Spleen (tissue), 7 donors: ENCODE measurements around the gene ZNF438.
"Not testable (repeated sequence)": the region's sequence is repeated elsewhere in the genome, so short reads cannot be mapped to it uniquely, and the experiment has no call there.

Experiments
- POLR2A ChIP-seq, 3 donors: fragments of 450-650 bp; IDR thresholded peaks; one replicate each; pipeline ENCODE4 v1.5.1; 2017; ENCODE audit warnings: antibody characterized with exemption in 3 of 3, mild to moderate bottlenecking in 1 of 3
- TF ChIP-seq, protein P1 (sequence below), 11 experiments: fragments of 200-600 bp in 7 of 11; fragments of 450-650 bp in 4 of 11; sonication (generic) in 4 of 11; IDR thresholded peaks in 8 of 11; conservative IDR thresholded peaks in 3 of 11; 1 replicate in 7 of 11; 2 replicates in 4 of 11; pipeline versions ENCODE4 v1.4.0 to v1.8.0; 2016 to 2021; ENCODE audit warnings: antibody characterized with exemption in 11 of 11, inconsistent platforms in 4 of 11, mild to moderate bottlenecking in 1 of 11
- donor health status: DM: no; HTN: no; CAD: no; lungs with moderate emphysema.
- donor health status: DM: no; HTN: no; CAD: no.
- donor health status: DM: no; HTN: no; CAD: no.

DNA sequence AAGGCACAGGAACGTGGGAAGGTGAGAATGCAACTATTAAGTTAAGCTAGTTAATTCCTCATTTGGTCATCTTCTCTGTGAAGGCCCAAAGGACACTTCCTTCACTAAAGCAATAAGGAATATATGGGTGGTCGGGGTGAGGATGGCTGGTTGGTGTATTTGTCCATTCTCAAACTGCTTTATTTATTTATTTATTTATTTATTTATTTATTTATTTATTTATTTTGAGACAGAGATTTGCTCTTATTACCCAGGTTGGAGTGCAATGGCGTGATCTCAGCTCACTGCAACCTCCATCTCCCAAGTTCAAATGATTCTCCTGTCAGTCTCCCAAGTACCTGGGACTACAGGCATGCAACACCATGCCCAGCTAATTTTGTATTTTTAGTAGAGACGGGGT is 236.6 kb downstream of the ZNF438 start:
- TF ChIP-seq, protein P1, sequence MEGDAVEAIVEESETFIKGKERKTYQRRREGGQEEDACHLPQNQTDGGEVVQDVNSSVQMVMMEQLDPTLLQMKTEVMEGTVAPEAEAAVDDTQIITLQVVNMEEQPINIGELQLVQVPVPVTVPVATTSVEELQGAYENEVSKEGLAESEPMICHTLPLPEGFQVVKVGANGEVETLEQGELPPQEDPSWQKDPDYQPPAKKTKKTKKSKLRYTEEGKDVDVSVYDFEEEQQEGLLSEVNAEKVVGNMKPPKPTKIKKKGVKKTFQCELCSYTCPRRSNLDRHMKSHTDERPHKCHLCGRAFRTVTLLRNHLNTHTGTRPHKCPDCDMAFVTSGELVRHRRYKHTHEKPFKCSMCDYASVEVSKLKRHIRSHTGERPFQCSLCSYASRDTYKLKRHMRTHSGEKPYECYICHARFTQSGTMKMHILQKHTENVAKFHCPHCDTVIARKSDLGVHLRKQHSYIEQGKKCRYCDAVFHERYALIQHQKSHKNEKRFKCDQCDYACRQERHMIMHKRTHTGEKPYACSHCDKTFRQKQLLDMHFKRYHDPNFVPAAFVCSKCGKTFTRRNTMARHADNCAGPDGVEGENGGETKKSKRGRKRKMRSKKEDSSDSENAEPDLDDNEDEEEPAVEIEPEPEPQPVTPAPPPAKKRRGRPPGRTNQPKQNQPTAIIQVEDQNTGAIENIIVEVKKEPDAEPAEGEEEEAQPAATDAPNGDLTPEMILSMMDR (IDR thresholded peaks at IDR 0.05 in 8 of 11, conservative IDR thresholded peaks at IDR 0.05 in 3 of 11), result not testable (repeated sequence)
- TF ChIP-seq POLR2A (IDR thresholded peaks at IDR 0.05), result not testable (repeated sequence)
